MCF 10A (cell line): Measurements from ENCODE around the gene THADA. TPM values are rescaled to one million over a fixed set of nuclear protein-coding genes. Genes with fewer than 3 reads are reported as not detected.

ENCODE experiments used
- BruUV-seq: library from RNA; stranded (reverse); fragments of 400-500 nt; replicated peaks from 2 replicates; lab custom pipeline; 2021; lab: Mats Ljungman, UMichigan
- CTCF ChIA-PET: fragments of 300-600 bp; sonication (Branson Sonifier 250); formaldehyde crosslinking; extraction: SDS; loops from one replicate; lab custom pipeline; 2021; ENCODE audit warnings: antibody characterized with exemption, inconsistent platforms; lab: Yijun Ruan, JAX
- POLR2A ChIA-PET: fragments of 300-600, 350-650 bp; sonication (Branson Sonifier 250); formaldehyde crosslinking; extraction: SDS; loops from one replicate; lab custom pipeline; 2020; ENCODE audit warnings: antibody characterized with exemption, inconsistent platforms; lab: Yijun Ruan, JAX
- DNase-seq: peaks from one replicate; pipeline ENCODE4 v3.0.0-alpha.2; 2018; ENCODE audit not compliant: unreplicated experiment
- H3K27ac Mint-ChIP-seq: one replicate; pipeline ENCODE4 v1.8.0; 2022; ENCODE audit warnings: mild to moderate bottlenecking, low read depth, mixed read lengths; ENCODE audit not compliant: unreplicated experiment
- H3K27me3 Mint-ChIP-seq: one replicate; pipeline ENCODE4 v1.8.0; 2022; ENCODE audit warnings: mixed read lengths; ENCODE audit not compliant: insufficient read depth, unreplicated experiment
- H3K36me3 Mint-ChIP-seq: one replicate; pipeline ENCODE4 v1.8.0; 2022; ENCODE audit warnings: mild to moderate bottlenecking, moderate library complexity, mixed read lengths; ENCODE audit not compliant: insufficient read depth, unreplicated experiment
- H3K4me1 Mint-ChIP-seq: one replicate; pipeline ENCODE4 v1.8.0; 2022; ENCODE audit warnings: mixed read lengths; ENCODE audit not compliant: insufficient read depth, unreplicated experiment
- H3K4me3 Mint-ChIP-seq: one replicate; pipeline ENCODE4 v1.8.0; 2022; ENCODE audit warnings: mild to moderate bottlenecking, moderate library complexity, mixed read lengths; ENCODE audit not compliant: unreplicated experiment
- H3K9me3 Mint-ChIP-seq: one replicate; pipeline ENCODE4 v1.8.0; 2022; ENCODE audit warnings: mixed read lengths; ENCODE audit not compliant: unreplicated experiment
- intact Hi-C: fragments of 100-400 bp; cut with micrococcal nuclease; formaldehyde crosslinking; loops from 2 replicates; pipeline ENCODE4 v1.14.1; 2022
- total RNA-seq: library from RNA; stranded (reverse); gene quantifications from 2 replicates; pipeline ENCODE4 v1.2.3, GENCODE V29; 2022
- TF ChIP-seq, protein P1 (sequence below): fragments of 200-600 bp; IDR thresholded peaks from one replicate; pipeline ENCODE4 v1.8.0; 2022; ENCODE audit warnings: antibody characterized with exemption, mild to moderate bottlenecking; ENCODE audit not compliant: unreplicated experiment

THADA gene
- total RNA-seq, 1 experiment from 2014 or later, result 49.8 TPM

DNA sequence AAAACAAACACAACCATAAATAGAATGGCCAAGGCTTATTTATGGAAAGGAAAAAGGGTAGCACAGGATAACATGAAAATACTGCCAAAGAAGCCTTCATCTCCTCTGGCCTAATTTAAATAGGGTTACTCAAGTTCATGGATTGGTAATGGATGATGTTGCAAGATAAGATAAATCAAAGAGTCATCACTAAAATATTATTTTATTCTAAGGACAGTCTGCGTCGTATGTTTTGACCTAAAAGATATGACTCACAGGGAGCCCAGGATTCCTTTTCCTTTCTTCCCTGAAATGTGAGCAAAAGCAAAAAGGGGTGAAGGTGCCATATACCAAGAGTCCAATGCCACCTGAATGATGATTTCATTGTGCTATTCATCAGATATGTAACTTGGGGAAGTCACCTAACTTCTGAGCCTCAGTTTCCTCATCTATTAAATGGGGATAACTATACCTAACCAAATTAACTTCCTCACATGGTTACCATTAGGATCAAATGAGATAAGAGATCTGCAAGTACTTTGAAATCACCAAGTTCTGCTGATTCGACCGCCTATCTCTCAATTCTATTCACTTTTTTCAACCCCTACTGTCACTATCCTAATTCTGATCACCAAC, 137.7 kb downstream of the THADA start:
- peak; percentile 66 for DNase-seq
- CTCF ChIA-PET, result no interaction called here
- Mint-ChIP-seq H3K27me3 (no peaks in the 10 kb centered on the region), H3K4me1 (peaks cover 55% of the 10 kb centered on the region), H3K9me3 (no peaks in the 10 kb centered on the region), H3K4me3 (no peak overlapping the region), H3K27ac (peak overlapping the region; percentile 78), H3K36me3 (peaks cover 6% of the 10 kb centered on the region)
- intact Hi-C loops, result loop anchor here (2.0 kb wide), 1 partner anchor 83 kb away; no protein-coding TSS in a partner anchor
- TF ChIP-seq, protein P1, sequence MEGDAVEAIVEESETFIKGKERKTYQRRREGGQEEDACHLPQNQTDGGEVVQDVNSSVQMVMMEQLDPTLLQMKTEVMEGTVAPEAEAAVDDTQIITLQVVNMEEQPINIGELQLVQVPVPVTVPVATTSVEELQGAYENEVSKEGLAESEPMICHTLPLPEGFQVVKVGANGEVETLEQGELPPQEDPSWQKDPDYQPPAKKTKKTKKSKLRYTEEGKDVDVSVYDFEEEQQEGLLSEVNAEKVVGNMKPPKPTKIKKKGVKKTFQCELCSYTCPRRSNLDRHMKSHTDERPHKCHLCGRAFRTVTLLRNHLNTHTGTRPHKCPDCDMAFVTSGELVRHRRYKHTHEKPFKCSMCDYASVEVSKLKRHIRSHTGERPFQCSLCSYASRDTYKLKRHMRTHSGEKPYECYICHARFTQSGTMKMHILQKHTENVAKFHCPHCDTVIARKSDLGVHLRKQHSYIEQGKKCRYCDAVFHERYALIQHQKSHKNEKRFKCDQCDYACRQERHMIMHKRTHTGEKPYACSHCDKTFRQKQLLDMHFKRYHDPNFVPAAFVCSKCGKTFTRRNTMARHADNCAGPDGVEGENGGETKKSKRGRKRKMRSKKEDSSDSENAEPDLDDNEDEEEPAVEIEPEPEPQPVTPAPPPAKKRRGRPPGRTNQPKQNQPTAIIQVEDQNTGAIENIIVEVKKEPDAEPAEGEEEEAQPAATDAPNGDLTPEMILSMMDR, result no peak
- TSS peak; percentile 70 for BruUV-seq
- POLR2A ChIA-PET, result interaction anchor here (0.7 to 2.0 kb wide), 3 partner anchors 8 to 237 kb away, joined by 3 to 10 read pairs (median 3); no protein-coding TSS in a partner anchor

DNA sequence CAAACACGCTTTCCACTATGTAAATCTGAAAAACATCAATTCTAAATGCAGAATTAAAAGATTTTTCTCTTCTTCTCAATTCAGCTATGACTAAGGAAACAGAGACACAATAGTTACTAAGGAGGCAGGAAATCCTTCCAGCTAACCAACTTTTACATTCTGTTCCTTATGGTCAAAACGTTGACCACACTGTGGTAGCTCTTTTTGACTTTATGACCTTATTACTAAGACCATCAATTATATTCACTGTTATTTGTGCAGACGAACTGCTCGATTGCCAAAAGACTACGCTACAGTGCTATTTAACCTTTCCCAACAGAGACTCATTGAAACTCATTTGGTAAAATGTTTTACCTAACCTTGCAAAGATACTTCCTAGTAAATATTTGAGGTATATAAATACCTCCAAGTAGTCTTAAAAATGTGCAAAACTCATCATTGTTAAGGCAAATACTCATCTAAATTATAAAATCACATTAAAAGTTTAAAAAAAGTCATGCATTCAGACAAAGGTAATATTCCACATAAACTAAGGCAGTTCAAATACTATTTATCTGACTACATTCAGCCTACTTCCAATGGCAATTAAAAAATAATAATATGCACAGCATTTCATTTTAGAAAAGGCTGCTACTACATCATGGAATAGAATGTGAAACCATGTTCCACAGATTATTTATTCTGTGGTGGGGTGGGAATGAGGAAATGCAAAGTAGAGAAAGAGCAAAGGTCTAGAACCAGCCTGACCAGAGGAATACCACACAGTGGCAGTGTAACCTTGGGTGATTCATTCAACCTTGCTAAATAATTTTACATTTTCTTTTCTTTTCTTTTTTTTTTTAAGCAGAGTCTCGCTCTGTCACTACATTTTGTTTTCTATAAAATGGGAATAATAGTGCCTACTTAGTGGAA, 139.9 kb downstream of the THADA start:
- Mint-ChIP-seq H3K27ac (peak overlapping the region; percentile 78), H3K27me3 (no peaks in the 10 kb centered on the region), H3K4me1 (peaks cover 47% of the 10 kb centered on the region), H3K9me3 (no peaks in the 10 kb centered on the region), H3K4me3 (no peak overlapping the region), H3K36me3 (peaks cover 8% of the 10 kb centered on the region)
- ChIA-PET POLR2A (interaction anchor here (0.6 to 1.8 kb wide), 14 partner anchors 8 to 369 kb away, joined by 3 to 10 read pairs (median 4); partner anchors contain the start of gene ZFP36L2), CTCF (interaction anchor here (0.6 to 0.8 kb wide), 4 partner anchors 26 to 85 kb away, joined by 3 to 4 read pairs (median 3); no protein-coding TSS in a partner anchor)
- TF ChIP-seq, protein P1, result no peak
- BruUV-seq, result no TSS peak
- peak; percentile 48 for DNase-seq
- intact Hi-C loops, result loop anchor here (2.0 kb wide), 1 partner anchor 29 kb away; no protein-coding TSS in a partner anchor

DNA sequence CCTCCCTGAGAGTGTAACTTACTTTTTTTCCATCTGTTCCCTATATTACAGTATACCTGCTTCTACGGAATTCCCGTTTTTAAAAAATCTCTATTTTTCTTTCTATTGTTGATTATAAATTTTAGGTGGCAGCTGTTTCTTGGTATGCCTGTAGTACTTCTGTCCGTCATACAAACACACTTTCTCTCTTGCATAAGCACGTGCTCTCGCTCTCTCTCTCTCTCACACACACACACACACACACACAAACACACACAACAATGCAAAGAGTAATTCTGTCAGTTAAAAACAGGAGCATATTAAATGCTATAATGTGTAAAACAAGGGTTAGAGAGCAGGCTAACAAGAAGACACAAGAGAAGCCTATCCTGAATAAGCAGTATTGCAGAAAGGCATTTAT, 140.5 kb downstream of the THADA start:
- Mint-ChIP-seq H3K4me3 (no peak overlapping the region), H3K4me1 (peaks cover 42% of the 10 kb centered on the region), H3K27ac (peak overlapping the region; percentile 78), H3K9me3 (no peaks in the 10 kb centered on the region), H3K36me3 (peaks cover 8% of the 10 kb centered on the region), H3K27me3 (no peaks in the 10 kb centered on the region)
- no TSS peak for BruUV-seq
- no peak for DNase-seq
- ChIA-PET CTCF (interaction anchor here (0.6 to 1.5 kb wide), 5 partner anchors 25 to 508 kb away, joined by 3 to 12 read pairs (median 4); no protein-coding TSS in a partner anchor), POLR2A (interaction anchor here (0.6 to 1.8 kb wide), 12 partner anchors 9 to 231 kb away, joined by 3 to 7 read pairs (median 4); partner anchors contain the start of gene ZFP36L2)
- TF ChIP-seq, protein P1, result no peak
- intact Hi-C loops, result no loop called here
